AG09309 (cell line): ENCODE data around the gene RTL10.

Source experiments
- DNase-seq: peaks from one replicate; pipeline ENCODE4 v3.0.0-alpha.2; 2010; ENCODE audit warnings: low read depth
- H3K4me3 ChIP-seq: 2 replicates; pipeline ENCODE4 v1.5.1; 2011; ENCODE audit warnings: mild to moderate bottlenecking, low read depth, low read length, moderate library complexity; ENCODE audit not compliant: control insufficient read depth
- TF ChIP-seq, protein P1 (sequence below): IDR thresholded peaks from 2 replicates; pipeline ENCODE4 v1.5.1; 2011; ENCODE audit warnings: mild to moderate bottlenecking, low read depth, low read length, inconsistent platforms; ENCODE audit not compliant: insufficient read depth, control insufficient read depth; ENCODE audit errors: missing control alignments

RTL10 gene

DNA sequence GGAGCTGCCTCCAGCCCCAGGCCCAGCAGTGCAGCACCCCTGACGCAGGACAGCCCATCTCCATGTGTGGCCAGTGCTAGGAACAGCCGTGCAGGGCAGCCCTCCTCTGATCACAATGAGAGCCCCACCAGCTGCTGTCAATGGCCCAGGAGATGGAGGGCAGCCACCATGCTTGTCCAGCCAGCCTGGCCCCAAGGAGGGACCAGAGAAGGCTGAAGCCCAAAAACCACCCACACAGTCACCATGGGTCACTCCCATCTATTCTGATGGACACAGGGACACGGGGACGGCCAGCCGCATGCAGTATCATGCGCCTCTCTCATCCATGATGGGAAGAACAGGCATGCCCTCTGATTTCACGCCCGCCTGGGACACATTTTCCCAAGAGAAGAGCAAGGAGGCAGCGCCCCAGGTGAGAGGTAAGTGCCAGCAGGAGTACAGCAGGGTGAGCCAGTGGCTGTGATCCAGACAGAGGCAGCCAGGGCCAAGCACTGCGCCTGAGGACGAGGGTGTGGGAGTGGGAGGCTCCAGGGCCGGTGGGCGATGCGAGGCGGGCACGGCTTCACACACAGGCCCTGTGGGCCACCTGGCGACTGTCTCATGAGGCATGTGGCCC is 33.6 kb upstream of the RTL10 start:
- H3K4me3 ChIP-seq, result no peak overlapping the region
- no peak for DNase-seq
- TF ChIP-seq, protein P1, sequence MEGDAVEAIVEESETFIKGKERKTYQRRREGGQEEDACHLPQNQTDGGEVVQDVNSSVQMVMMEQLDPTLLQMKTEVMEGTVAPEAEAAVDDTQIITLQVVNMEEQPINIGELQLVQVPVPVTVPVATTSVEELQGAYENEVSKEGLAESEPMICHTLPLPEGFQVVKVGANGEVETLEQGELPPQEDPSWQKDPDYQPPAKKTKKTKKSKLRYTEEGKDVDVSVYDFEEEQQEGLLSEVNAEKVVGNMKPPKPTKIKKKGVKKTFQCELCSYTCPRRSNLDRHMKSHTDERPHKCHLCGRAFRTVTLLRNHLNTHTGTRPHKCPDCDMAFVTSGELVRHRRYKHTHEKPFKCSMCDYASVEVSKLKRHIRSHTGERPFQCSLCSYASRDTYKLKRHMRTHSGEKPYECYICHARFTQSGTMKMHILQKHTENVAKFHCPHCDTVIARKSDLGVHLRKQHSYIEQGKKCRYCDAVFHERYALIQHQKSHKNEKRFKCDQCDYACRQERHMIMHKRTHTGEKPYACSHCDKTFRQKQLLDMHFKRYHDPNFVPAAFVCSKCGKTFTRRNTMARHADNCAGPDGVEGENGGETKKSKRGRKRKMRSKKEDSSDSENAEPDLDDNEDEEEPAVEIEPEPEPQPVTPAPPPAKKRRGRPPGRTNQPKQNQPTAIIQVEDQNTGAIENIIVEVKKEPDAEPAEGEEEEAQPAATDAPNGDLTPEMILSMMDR, result no peak

DNA sequence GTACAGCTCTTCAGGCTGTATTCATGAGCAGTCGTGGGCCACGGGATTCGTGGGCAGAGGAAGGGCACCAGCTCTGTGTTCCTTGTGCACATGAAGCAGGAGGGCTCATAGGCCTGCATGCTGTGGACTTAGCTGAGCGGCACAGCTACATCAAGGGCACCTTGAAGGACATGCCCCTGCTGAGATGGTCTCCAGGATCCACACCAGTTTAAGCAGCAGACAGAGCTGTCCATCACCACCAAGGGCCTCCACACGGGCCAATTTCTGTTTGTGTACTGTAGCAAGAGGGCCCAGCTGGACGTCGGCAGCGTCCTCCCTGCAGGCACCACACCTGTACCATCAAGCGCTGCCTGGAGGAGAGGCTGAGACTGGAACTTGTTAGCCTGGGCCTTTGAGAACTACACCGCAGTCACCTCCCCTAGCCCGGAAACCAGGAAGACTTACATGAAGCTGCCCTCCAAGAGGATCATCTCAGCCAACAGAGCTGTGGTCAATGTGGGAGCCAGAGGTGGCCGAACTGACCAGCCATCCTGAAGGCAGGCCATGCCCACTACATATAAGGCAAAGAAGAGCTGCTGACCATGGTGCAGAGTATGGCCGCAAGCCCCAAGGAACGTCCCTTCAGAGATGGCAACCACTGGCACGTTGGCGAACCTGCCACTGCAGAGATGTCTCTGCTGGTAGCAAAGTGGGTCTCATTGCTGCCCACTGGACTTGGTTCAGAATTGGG is 32.7 kb upstream of the RTL10 start:
- TF ChIP-seq, protein P1, result no peak
- DNase-seq, result no peak
- no peak overlapping the region for H3K4me3 ChIP-seq

DNA sequence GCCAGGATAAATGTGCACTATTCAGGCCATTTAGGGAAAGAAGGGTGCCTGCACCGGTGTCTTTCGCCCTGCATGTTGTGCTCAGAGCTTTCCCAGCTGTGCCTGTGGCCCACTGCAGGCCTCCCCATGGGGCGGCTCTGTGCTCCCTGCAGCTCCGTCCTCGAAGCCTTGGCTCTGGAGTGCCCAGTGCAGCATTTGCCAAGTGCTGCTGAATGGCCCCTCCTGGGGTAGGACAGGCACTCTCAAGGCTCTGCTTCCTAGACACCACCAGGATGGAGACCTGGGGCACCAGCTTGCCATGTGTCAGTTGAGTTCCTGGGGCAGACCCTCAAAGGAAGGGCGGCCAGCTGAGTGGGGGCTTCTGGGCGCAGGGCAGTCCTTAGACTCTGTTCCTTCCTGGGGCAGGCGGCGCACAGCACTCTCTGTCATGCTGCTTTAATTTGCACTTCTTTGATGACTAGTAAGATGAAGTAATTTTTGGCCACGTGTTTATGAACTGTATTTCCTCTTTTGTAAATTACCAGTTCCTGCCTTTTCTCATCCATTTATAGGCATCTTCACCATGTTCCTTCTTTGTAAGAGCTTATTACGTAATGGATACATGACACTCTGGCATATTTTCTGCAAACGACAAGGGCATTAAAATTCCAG is 32.1 kb upstream of the RTL10 start:
- no peak overlapping the region for H3K4me3 ChIP-seq
- TF ChIP-seq, protein P1, result no peak
- peak; percentile 69 for DNase-seq

DNA sequence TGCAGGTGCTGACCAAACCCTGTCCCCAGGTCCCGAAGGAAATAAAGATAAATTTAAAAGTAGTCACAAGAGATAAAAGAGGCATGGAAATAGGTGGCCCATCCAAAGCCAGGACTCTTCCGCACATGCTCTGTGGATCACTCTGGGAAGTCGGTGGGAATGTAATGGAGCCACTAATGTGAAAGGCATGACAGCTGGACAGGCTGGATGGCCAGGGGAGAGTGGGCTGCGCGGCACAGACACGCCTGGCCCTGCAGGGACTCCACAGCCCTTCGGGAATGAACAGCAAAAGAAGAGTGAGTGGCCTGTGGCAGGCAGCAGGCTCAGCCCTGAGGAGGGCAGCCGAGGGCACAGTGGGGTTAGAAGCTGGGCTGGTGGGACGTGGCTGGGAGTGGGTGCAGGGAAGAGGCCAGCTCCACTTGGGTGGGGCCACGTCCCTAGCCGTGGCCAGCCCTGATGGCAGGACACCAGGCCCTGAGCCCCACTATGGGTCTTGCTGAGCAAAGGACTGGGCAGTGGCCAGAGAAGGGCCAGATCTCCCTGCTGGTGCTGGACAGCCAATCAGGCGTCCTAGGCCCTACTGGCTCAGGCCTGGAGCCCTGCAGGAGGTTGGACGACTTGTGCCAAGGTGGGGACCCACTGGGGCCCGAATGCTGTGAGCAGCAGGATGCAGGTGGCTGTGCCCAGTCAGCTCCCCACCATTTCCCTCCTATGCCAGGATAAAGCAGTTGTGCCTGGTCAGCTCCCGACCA is 31.3 kb upstream of the RTL10 start:
- H3K4me3 ChIP-seq, result no peak overlapping the region
- TF ChIP-seq, protein P1, result no peak
- DNase-seq, result no peak

DNA sequence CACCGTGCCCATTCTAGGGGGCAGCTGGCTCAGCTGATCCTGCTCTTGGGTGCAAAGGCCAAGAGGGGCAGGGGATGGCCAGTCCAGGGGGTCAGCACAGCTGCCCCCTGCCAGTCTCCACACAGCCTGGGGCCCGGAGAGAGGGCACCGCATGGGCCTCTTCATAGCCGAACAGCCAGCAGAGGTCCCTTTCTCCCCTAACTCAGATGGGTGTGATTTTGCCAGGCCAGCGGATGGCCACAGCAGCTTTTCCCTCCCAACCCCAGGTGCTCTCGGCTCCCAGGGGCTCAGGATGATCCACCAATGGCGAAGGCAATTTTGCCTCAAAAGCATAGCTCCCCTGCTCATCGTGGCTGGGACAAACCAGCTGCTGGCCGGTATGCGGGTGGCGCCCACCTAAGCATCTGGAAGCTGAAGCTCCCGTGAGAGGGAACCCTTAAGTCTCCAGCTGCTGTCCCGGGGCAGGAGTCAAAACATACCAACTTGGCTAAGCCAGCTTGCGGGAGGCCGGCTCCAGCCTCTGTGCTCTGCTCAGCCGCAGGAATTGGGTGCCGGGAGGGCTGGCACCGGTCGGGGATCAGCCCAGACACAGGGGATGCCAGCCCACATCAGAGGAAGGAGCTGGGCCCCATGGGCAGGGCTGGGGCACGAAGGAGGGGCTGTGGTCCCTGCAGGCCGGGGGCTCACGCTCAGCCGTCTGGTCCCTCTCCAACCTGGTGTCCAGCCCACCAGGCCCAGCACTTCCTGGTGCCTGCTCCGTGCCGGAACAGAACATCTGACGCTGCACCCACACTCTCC is 30.5 kb upstream of the RTL10 start:
- TF ChIP-seq, protein P1, result no peak
- DNase-seq, result no peak
- no peak overlapping the region for H3K4me3 ChIP-seq
